Frontal cortex (tissue), 4 donors: ENCODE data around the gene POMT2. TPM values are rescaled to one million over a fixed set of nuclear protein-coding genes. Genes with fewer than 3 reads are reported as not detected.
A peak's percentile ranks its signal among the peaks of the same experiment; 100 is the strongest.

Experiments
- DNase-seq, 2 donors: peaks; one replicate each; pipeline ENCODE4 v3.0.0; 2012; ENCODE audit warnings: low spot score in 2 of 2
- FAIRE-seq: peaks from 2 replicates; lab custom pipeline; 2012; peaks lifted over from hg19 to GRCh38; lab: Jason Lieb, UNC
- total RNA-seq: library from RNA; depleted of rRNA; stranded (reverse); fragments of >200 nt; gene quantifications from one replicate; pipeline ENCODE4 v1.2.3, GENCODE V29; 2014
- donor health status: control.
- donor health status: control.
- donor health status: control.

POMT2 gene
- total RNA-seq, 1 donor from 2014 or later = 14.3 TPM

DNA sequence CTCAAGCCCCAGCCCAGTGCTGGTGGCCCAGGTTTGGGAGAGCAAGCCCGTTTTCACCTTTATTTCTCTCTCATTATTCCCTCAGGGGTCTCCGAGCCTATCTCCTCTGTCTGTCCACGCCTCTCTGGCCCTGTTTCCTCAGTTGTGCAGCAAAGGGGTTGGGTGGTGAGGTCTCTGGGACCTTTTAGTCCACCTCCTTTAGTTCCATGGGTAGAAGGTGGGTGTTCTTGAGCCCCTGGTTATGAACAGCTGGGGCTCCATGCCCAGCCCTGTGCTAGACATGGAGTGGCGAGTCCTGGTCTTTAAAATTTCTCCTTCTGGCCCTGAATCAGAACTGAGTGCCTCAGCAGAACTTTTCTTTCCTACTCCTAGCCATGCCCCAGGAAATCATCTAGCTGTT lies 48.4 kb downstream of the POMT2 start:
- FAIRE-seq (no peak), DNase-seq (no peak)

DNA sequence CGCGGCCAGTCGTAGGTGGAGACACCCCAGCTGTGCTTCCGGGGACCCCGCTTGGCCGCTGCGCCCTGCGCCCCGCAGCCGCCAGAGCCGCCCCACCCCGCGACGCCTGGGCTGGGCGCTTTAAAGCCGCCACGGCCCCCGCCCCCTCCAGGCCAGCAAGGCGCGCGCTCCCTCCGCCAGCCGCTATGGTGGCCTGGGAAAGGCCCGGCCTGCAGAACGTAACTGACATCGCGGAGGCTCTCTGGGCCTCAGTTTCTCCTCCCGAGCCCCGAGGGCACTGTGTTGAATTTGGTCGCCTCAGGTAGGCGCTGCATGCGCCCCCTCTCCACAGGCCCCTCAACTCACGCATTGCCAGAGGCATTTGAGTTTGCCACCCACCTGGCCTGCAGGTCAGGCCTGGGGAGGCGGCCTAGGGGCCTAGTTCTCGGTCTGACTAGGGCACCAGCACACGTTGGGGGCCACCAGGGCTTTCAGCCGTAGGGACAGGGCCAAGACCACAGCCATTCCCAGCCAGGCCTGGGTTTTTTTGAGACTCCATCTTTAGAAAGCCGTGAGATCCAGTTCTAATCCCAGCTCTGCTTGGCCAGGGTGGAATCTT lies 49.5 kb downstream of the POMT2 start, which contains the start of gene NGB:
Gene NGB (minus strand): TSS at position 94 of the 598 bp plus-strand sequence. CDS start 269 bp downstream, outside the sequence.
- no peak for DNase-seq
- no peak for FAIRE-seq

DNA sequence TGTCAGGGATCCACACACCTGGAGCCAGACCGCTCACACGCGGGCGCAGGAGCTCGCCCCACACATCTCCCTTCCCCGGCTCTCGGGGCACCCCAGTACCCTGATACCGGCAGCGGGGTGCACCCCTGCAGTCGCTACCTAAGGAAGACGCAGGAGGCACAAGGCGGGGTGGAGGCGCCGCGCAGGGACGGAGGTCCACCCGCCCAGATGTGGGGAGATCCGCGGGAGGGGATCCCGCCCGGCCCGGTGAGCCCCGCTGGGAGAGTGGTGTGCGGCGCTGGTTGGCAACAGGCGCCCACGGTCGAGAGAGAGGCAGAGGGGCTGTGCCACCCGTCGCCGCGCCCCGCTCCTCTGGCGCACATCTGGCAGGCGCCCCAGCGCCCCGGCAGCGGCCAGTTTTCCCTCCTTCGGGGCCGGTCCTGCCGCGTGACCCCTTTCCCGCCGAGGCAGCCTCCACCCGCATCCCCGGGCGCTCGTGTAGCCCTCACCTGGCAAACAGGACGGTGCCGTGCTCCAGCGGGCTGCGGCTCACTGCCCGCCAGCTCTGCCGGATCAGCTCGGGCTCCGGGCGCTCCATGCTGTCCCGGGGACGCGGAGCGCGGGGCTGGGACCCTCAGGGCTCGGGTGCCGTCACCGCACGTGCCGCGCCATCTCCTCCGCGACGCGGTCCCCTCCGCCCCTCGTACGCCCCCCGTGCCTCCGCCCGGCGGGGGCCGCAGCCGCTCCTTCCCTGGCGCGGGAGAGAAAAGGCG lies 50.1 kb downstream of the POMT2 start:
- peak in 1 of 2 donors; percentile 41 for DNase-seq
- FAIRE-seq = no peak

DNA sequence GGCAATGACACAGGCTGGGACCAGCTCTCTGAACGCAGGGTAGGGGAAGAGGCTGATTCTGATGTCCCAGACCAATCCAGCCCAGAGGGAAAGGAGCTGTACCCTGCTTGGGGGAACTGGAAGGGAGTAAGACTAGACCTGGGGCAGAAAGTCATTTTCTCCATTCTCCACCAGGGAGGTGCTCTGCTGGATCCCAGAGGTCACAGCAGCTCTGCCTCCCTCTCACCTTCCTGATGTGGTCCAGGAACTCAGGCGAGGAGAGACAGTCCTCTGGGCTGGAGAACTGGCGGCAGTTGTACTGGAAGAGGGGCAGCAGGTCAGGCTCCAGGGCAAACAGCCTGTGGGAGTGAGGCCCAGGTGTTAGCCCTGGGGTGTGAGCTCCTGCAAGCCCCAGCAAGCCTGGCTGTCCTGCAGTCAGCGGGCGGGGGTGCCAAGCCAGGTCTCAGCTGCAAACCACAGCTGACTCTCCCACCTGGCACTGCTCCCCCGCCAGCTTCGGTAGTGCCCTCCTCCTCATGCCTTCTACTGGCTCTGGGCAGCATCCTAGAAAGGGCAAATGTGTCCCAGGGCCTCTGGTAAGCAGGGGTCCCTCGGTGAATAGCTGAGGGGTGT lies 51.6 kb downstream of the POMT2 start:
- no peak for DNase-seq
- no peak for FAIRE-seq

DNA sequence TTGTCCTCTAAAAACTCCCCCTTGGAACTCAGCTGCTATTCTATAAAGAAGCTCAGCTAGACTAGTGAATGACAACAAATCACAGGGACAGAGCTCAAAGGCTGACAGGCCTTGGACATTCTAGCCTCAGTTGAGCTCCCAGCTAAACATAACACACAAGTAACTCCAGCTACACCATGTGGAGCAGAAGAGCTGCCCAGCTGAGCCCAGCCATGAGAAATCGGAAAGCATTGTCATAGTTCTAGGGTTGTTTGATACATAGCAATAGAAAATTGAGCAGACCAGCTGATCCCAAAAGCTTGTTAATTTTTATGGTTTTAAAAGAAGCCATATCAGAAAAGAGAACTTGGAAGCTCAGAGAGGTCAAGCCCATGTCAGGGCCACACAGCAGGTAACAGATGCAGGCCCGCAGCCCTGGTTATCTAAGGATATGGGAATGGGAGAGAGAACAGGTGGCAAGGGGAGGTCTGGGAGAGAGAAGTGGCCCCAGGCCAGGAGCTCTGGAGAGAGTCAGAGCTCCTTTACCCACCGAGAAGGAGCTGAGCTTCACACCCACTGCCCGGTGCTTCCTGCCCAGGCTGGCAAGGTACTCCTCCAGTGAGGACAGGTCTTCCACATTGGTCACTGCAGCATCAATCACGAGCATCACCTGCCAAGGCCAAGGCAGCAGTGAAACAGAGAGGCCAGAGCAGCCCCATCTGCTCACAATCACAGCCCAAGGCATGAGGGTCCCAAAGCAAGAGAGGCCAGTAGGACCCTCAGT lies 52.6 kb downstream of the POMT2 start:
- no peak for DNase-seq
- FAIRE-seq = no peak

DNA sequence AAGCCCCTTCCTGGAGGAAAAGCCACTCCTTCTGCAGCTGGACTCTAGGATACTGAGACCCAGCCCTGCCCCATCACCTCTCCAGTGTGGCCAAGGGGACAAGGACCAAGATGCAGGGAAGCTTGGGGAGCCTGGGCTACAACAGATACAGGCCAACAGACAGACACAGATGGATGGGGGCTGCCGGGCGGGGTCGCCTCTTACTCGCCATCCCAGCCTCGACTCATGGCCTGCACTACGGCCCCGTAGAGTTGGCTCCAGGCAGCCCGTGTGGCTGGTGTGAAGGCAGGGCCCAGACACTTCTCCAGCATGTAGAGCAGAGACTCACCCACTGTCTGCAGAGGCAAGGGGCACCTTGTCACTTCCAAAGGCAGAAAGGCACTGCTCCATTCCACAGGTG lies 54.3 kb downstream of the POMT2 start:
- no peak for DNase-seq
- FAIRE-seq = no peak

DNA sequence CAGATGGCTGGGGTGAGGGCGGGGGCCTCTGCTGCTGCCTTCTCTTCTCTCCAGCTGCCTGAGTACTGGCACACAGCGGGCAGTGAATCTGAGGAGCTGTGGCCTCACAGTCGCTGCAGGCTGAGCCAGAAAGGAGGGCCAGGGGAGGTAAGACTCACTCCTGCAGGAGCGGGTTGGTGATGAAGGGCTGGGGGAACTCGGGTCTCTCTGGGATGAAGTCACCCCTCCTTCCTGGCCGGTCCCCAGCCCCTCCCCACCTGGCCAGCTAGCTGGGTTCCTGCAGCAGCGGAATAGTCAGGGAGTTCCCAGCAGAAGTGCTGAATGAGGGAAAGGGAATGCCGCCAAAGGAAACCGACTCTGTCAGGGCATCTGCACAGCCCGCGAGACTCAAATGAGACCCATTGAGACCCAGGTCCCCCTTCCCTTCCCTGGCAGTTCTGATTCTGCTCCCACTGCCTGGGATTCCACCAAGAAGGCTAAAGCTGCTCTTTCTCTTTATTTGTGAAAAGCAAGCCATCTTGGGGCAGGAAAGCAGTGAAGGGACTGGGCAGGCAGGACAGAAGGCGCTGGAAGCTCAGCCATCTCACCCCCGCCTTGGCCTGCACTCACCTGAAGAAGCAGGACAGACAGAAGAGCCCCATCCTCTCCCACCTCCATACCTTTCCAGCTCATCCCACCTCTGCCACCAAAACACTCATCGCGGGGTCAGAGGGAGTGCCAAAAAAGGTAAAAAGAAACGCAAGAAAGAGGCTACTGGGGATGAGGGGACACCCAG lies 54.9 kb downstream of the POMT2 start:
- DNase-seq (no peak), FAIRE-seq (no peak)

DNA sequence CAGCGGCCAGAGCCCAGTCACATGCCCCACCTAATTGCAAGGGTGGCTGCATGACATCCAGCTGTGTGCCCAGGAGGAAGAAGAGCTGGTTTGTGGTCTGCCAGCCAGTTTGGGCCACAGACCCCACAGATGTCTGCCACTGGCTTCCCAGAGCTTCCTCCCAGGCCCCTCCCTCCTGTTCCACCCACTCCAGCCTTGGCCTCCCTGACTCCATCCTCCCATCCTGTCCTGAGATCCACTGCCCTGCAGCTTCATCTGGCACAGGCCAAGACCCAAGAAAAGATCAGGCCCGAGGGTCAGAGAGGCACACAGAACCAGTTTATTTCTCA lies 55.5 kb downstream of the POMT2 start:
- FAIRE-seq = no peak
- DNase-seq = no peak

DNA sequence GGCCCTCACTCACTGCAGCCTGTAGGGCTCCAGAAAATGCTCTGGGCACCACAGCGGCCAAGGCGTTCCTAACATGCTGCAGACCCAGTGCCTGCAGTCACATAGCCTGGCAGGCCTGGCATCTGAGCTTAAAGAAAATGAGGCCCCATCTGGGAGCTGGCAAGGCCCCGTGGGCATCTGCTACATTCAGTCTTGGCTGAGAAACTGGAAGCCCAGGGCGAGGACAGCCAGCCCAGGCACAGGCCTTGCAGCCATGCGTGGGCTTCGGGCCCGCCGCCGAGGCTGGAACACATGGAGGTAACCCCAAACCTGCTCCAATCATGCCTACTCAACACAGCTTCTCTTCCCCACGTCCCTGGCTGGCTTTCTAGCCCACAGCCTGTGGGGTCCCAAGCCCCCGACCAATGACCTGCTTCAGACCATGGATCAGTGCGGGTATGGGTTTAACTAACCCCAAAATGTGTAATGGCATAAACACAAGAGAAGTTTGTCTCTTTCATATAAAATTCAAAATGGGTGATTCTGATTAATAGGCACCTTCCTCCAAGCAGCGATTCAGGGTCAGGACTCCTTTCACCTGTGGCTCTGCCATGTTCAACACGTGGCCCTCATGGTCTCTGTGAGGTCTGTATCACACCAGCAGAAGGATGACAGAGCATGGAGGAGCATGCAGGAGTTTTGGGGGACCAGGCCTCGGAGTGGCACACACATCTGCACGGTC lies 56.1 kb downstream of the POMT2 start:
- DNase-seq = no peak
- FAIRE-seq = no peak

DNA sequence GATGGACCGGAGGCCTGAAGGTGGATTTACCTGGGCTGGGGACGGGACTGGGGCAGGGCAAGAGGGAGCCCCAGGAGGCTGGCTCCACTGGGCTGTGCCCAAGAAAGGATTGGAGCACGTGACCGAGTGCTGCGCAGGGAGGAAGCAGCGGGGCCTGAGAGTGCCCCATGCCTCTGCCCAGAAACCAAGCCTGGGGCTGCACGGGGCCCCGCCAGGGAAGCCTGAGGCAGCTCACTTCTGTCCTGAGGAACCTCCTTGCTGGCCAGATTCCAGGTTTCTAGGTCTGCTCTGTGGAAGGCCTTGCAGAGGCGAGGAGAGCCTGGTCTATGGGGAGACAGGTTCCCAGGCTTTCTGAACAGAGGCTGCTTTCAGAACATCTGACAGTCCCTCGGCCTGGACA lies 60.1 kb downstream of the POMT2 start:
- no peak for FAIRE-seq
- DNase-seq = no peak

DNA sequence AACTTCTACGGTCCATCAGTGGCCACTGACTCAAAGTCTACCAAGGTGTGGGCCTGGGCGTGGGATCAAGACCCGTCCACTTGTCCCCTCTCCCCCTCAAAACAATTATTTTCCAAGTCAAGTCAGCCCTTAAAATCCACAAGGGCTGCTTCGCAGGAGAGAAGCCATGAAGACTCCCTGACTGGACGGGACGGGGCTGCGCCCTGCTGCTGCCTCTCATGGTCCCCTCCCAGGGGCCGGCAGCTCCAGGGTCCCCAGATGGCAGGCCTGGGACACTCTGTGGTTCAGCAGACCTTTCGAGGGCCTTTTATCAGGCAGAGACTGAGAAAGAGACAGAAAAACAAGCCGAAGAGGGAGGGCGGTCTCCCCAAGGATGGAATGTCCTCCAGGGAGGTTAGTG lies 60.5 kb downstream of the POMT2 start:
- DNase-seq (no peak), FAIRE-seq (no peak)

DNA sequence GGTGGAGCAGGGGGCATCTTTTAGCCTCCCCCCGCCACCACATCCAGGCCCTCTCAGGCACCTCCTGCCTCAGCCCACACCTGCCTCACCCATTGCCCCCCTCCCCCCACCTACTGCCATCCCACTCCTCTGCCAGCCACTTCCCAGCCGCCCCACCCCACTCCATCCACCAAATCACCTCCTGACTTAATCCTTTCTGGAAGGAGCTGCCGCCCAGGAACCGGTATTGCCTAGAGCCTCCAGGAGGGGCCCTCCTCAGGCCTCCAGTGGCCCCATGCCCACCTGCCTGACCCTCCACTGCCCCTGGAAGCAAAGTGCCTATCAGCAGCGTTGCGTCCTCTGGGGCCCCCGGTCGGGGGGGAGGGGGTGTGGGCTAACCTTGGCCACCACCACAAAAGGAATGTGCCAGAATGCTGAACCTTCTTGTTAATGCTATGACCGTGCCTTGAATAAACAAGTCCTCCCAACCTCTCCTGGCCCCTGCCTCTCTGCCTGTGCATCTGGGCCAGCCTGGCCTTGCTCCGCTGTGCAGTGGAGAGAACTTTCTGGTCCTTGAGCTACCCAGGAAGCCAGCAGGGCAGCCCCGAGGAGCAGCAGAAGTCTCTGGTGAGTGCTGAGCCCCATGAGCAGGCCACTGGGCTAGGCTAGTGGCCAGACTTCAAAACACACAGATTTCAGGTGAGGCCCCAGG lies 61.5 kb downstream of the POMT2 start:
- no peak for FAIRE-seq
- no peak for DNase-seq

DNA sequence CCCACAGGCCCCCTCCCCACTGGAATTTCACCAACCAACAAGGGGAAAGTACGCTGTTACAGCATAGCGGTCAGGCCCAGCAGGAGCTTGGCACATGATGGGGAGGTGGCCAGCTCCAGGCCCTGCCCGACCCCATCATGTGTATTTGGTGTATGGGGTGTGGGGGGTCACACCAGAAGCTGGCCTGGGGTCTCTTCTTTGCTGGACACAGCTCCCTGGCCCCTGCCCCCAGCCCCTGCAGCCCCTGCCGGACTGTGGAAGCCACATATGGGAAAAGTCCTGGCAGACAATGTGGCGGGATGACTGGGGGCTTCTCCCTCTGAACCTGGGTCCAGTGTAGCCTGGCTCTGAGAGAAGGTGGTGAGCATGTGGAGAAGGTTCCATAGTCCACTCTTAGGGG lies 62.1 kb downstream of the POMT2 start:
- no peak for FAIRE-seq
- no peak for DNase-seq

DNA sequence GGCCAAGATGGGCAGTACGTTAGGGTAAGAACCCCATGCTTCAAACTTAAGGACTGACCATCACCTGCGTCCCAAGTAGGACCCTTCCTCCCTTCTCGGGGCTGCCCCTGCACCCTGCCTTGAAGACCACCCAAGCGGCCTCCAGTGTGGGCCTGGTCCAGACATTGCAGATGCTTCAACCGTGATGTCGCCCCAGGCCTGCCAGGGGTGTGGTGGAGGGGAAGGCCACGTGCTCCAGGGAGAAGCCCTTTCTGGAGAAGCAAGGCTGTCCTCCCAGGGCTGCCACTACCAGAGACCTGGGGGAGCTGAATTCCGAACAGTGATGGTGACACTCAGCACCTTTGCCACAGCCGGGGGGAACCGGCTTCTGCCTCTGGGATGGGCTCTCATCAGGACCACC lies 63.0 kb downstream of the POMT2 start:
- FAIRE-seq = no peak
- no peak for DNase-seq

DNA sequence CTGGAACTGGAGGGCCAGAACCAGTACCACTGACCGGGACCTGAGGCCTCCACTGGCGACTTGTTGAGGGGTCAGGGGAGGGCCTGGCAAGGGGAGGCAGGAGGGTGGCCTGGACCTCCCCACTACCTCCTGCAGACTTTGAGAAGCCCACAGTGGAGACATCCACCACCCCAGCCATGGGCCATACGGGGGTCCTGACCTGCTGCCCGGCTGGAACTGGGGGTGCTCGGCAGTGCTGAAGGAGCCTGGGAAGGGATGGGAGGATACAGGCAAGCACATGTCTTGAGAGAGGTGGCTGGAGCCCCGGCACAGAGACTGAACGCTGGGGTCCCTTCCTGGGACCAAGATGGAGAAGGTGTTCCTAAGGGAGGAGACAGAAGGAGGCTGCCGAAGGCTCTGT lies 64.0 kb downstream of the POMT2 start:
- DNase-seq (no peak), FAIRE-seq (no peak)

DNA sequence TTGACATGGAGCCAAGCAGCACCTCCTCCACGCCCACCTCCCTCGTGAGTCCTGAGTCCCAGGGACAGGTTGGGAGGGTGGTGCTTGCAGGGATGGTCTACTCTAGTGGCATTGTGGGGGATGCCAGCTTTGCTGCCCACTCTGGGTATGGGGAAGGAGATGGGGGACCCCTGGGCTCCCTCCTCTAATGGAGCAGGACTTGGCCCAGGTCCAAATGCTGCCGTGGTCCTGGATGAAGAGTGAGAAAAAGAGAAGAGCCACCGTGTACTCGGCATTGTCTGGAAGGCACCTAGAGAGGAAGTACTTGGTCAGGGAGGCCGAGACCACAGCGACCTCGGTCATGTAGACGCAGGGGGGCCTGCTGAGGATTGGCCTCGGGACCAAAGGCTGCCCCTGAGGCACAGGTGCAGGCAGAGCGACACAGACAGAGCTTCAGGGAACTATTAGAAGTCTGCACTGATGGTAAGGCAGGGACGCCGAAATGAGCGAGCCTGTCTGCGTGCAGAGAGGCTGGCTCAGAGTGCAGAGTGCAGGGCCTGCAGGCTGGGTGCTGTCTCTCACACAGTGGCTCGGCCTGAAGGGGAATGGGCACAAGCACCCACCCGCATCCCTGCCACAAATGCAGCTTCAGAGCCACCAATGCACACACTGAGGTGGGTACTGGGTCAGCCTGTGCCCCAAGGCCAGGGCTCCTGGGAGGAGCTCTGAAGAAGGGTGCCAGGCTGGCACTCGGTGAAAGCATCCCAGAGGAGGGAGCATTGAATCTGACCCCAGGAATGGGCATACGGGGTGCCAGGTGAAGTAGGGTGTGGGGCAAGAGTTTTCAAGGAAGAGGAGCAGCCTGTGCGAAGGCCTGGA lies 67.1 kb downstream of the POMT2 start:
- DNase-seq = no peak
- FAIRE-seq = no peak

DNA sequence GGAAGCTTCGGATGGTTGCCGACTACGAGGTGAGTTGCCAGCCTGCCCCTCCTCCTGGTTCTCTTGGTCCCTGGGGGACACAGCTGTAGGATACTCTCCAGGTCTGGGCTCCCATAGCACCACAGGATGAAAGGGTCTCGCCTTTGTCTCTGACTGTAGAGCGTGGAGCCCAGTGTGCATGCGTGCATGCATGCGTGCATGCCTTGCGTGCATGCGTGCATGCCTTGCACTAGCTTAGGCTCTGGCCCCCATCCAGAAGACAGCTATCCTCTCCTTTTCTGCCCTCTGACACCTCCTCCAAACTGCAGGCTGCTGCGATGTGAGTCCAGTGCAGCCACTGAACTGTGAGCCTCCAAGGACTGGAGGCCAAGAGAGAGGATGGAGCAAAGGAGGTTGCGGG lies 68.8 kb downstream of the POMT2 start:
- FAIRE-seq = no peak
- DNase-seq = no peak

DNA sequence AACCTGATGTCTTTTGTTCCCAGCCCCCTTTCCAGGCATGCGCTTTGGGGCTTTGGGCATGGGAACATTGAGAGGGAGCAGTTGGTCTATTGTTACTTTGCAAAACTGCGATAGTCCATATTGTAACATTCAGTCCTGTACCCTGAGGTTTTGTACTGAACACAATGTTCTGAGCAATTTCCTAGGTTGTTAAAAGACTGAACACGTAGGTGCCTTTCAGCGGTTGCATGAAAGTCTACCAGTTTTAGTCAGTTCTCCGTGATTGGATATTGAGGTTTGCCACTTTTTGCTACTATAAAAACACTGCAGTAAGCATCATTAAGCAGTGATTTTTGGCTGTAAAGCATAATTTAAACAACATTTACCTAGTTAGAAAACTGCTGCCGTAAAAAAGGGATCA lies 69.8 kb downstream of the POMT2 start:
- FAIRE-seq = no peak
- no peak for DNase-seq
